Left lung (tissue), 10 donors: ENCODE measurements around the gene DCUN1D4. TPM values are rescaled to one million over a fixed set of nuclear protein-coding genes. Genes with fewer than 3 reads are reported as not detected.

Experiments used
- ATAC-seq: fragments of 200-7000 bp; cut with Tn5 transposase; one replicate; pipeline ENCODE4 v1.9.1; 2020; ENCODE audit warnings: moderate library complexity
- DNase-seq, 4 donors: peaks; one replicate each; pipeline ENCODE4 v3.0.0-alpha.2; 2013 to 2020
- H3K27ac ChIP-seq, 2 donors: fragments of 200-600 bp; sonication (generic) in 1 of 2; one replicate each; pipeline versions ENCODE4 v1.5.0 to v1.8.0; 2020 to 2021
- H3K27me3 ChIP-seq, 2 donors: fragments of 200-600 bp; sonication (generic) in 1 of 2; one replicate each; pipeline versions ENCODE4 v1.5.0 to v1.8.0; 2020 to 2021
- H3K36me3 ChIP-seq, 2 donors: fragments of 200-600 bp; sonication (generic) in 1 of 2; one replicate each; pipeline versions ENCODE4 v1.5.0 to v1.8.0; 2020 to 2021
- H3K4me1 ChIP-seq, 2 donors: fragments of 200-600 bp; one replicate each; pipeline ENCODE4 v1.8.0; 2021
- H3K4me3 ChIP-seq, 2 donors: fragments of 200-600 bp; sonication (generic) in 1 of 2; one replicate each; pipeline versions ENCODE4 v1.5.0 to v1.8.0; 2020 to 2021; ENCODE audit warnings: mild to moderate bottlenecking in 1 of 2
- H3K9me3 ChIP-seq, 2 donors: fragments of 200-600 bp; sonication (generic) in 1 of 2; one replicate each; pipeline versions ENCODE4 v1.5.0 to v1.8.0; 2020 to 2021
- CTCF ChIP-seq, 2 donors: fragments of 200-600 bp; sonication (generic) in 1 of 2; IDR thresholded peaks; one replicate each; pipeline versions ENCODE4 v1.5.0 to v1.8.0; 2021; ENCODE audit warnings: antibody characterized with exemption in 2 of 2
- intact Hi-C, 2 donors: fragments of 100-400 bp; cut with DNase I; formaldehyde crosslinking; loops; one replicate each; pipeline versions ENCODE4 v1.11.2 to v1.14.2; 2022
- polyA plus RNA-seq, 6 donors: library from polyadenylated mRNA; unstranded; fragments of 120-200 nt; gene quantifications; one replicate each; pipeline ENCODE4 v1.2.1, GENCODE V29; 2013; ENCODE audit not compliant: insufficient read length in 6 of 6
- total RNA-seq, 2 donors: library from RNA; stranded (reverse); fragmentation: NEBNext Ultra II Directional; extraction: Animal tissue kit (Norgen Biotek cat#: 25700); gene quantifications; one replicate each; pipeline ENCODE4 v1.2.1, GENCODE V29; 2021
- donor health status: DM: no; HTN: yes; CAD: no.
- donor health status: DM: no; HTN: no; CAD: no.

The DCUN1D4 gene
- total and polyA plus RNA-seq, 8 donors, result 31.6 to 54.6 (median 46.5) TPM

GRCh38 chr4:51907006-51907669 is 64.2 kb downstream of the DCUN1D4 start:
- no peak overlapping the region for H3K4me3 ChIP-seq
- ATAC-seq (no peak), DNase-seq (no peak)
- no peaks in the 10 kb centered on the region for H3K27me3 ChIP-seq
- peak overlapping the region in 1 of 2 donors; percentile 38 for H3K27ac ChIP-seq
- peaks cover 0 to 17% of the 10 kb centered on the region in 2 donors for H3K4me1 ChIP-seq
- H3K36me3 ChIP-seq, result peaks cover 0 to 35% of the 10 kb centered on the region in 2 donors
- no peaks in the 10 kb centered on the region for H3K9me3 ChIP-seq
- TF ChIP-seq CTCF (IDR thresholded peaks at IDR 0.05), result no peak
- intact Hi-C loops, result no loop called here

- Histone ChIP-seq H3K4me3 (no peak overlapping the region), H3K36me3 (peaks cover 0 to 54% of the 10 kb centered on the region in 2 donors), H3K4me1 (peaks cover 0 to 17% of the 10 kb centered on the region in 2 donors), H3K27ac (no peak overlapping the region), H3K27me3 (no peaks in the 10 kb centered on the region), H3K9me3 (no peaks in the 10 kb centered on the region)
- ATAC-seq (no peak), DNase-seq (no peak)
- TF ChIP-seq CTCF (IDR thresholded peaks at IDR 0.05), result no peak
- intact Hi-C loops, result no loop called here
Measured at GRCh38 chr4:51909236-51909703, 66.3 kb downstream of the DCUN1D4 start.

- Histone ChIP-seq H3K36me3 (peaks cover 0 to 25% of the 10 kb centered on the region in 2 donors), H3K4me3 (no peak overlapping the region), H3K27me3 (no peaks in the 10 kb centered on the region), H3K27ac (no peak overlapping the region), H3K9me3 (peaks cover 0 to 5% of the 10 kb centered on the region in 2 donors), H3K4me1 (no peaks in the 10 kb centered on the region)
- TF ChIP-seq CTCF (IDR thresholded peaks at IDR 0.05), result no peak
- no peak for DNase-seq
- intact Hi-C loops, result no loop called here
- no peak for ATAC-seq
Measured at GRCh38 chr4:51918251-51918650, 75.3 kb downstream of the DCUN1D4 start.

- no peak overlapping the region for H3K4me3 ChIP-seq
- DNase-seq, result no peak
- ATAC-seq, result no peak
- intact Hi-C loops, result no loop called here
- H3K36me3 ChIP-seq, result no peaks in the 10 kb centered on the region
- peaks cover 0 to 5% of the 10 kb centered on the region in 2 donors for H3K9me3 ChIP-seq
- no peak for TF ChIP-seq CTCF (IDR thresholded peaks at IDR 0.05)
- H3K27me3 ChIP-seq, result no peaks in the 10 kb centered on the region
- no peak overlapping the region for H3K27ac ChIP-seq
- no peaks in the 10 kb centered on the region for H3K4me1 ChIP-seq
Measured at GRCh38 chr4:51923343-51923742, 80.4 kb downstream of the DCUN1D4 start.

- H3K4me3 ChIP-seq, result no peak overlapping the region
- peaks cover 0 to 2% of the 10 kb centered on the region in 2 donors for H3K9me3 ChIP-seq
- DNase-seq (no peak), ATAC-seq (no peak)
- no peaks in the 10 kb centered on the region for H3K4me1 ChIP-seq
- intact Hi-C loops, result no loop called here
- no peak for TF ChIP-seq CTCF (IDR thresholded peaks at IDR 0.05)
- H3K27ac ChIP-seq, result no peak overlapping the region
- no peaks in the 10 kb centered on the region for H3K36me3 ChIP-seq
- H3K27me3 ChIP-seq, result no peaks in the 10 kb centered on the region
Measured at GRCh38 chr4:51925307-51925706, 82.4 kb downstream of the DCUN1D4 start.
